Panc1 (cell line): ENCODE measurements around the gene TMEM247.

ENCODE experiments used
- CTCF ChIP-seq: fragments of 450-650 bp; IDR thresholded peaks from 2 replicates; pipeline ENCODE4 v1.5.1; 2017; ENCODE audit warnings: mild to moderate bottlenecking
- POLR2AphosphoS5 ChIP-seq: IDR thresholded peaks from 2 replicates; pipeline ENCODE4 v1.6.1; 2012; ENCODE audit warnings: mild to moderate bottlenecking, low read depth, low read length, moderate library complexity
- REST ChIP-seq, 2 experiments: IDR thresholded peaks; 2 replicates each; pipeline ENCODE4 v1.6.1; 2011 to 2012; ENCODE audit warnings: low read depth in 2 of 2, control low read depth in 1 of 2, low read length in 1 of 2, mild to moderate bottlenecking in 1 of 2, moderate library complexity in 1 of 2; ENCODE audit not compliant: insufficient read depth in 1 of 2
- SIN3A ChIP-seq: IDR thresholded peaks from 2 replicates; pipeline ENCODE4 v1.6.1; 2012; ENCODE audit warnings: low read depth, mild to moderate bottlenecking, low read length, moderate library complexity, borderline replicate concordance; ENCODE audit not compliant: insufficient read depth
- TCF7L2 ChIP-seq: IDR thresholded peaks from 2 replicates; pipeline ENCODE4 v1.6.1; 2011; ENCODE audit warnings: mild to moderate bottlenecking, low read depth, low read length, inconsistent platforms

- no peak for TF ChIP-seq CTCF
- TF ChIP-seq REST (IDR thresholded peaks at IDR 0.05; ENCODE audit: insufficient read depth in 1 of 2, low read depth in 2 of 2, low read length in 1 of 2) = no peak
- TF ChIP-seq POLR2AphosphoS5 = no peak
- TF ChIP-seq SIN3A = no peak
- TF ChIP-seq TCF7L2 = no peak
Observed at GRCh38 chr2:46479265-46479664, at the start of gene TMEM247.
